Measurements from ENCODE around the gene SLC39A12.

Gene SLC39A12

GRCh38 chr10:18044976-18045720, 93.4 kb downstream of the SLC39A12 start:
- no peak overlapping the region for H3K4me3 ChIP-seq (ENCODE audit: low read depth, low read length)
- no peak for TF ChIP-seq CTCF (IDR thresholded peaks at IDR 0.05; ENCODE audit: low read depth, low read length, missing control alignments)
- DNase-seq (ENCODE audit: low read depth), result no peak

GRCh38 chr10:18056583-18056982, 104.9 kb downstream of the SLC39A12 start:
- no peak overlapping the region for H3K4me3 ChIP-seq (ENCODE audit: low read depth, low read length)
- no peak for DNase-seq (ENCODE audit: low read depth)
- no peak for TF ChIP-seq CTCF (IDR thresholded peaks at IDR 0.05; ENCODE audit: low read depth, low read length, missing control alignments)

- no peak for DNase-seq (ENCODE audit: low read depth)
- no peak overlapping the region for H3K4me3 ChIP-seq (ENCODE audit: low read depth, low read length)
- TF ChIP-seq CTCF (IDR thresholded peaks at IDR 0.05; ENCODE audit: low read depth, low read length, missing control alignments), result no peak
These were observed 108.3 kb downstream of the SLC39A12 start for GRCh38 chr10:18059826-18060559.

- no peak for TF ChIP-seq CTCF (IDR thresholded peaks at IDR 0.05; ENCODE audit: low read depth, low read length, missing control alignments)
- no peak overlapping the region for H3K4me3 ChIP-seq (ENCODE audit: low read depth, low read length)
- DNase-seq (ENCODE audit: low read depth), result no peak
These were observed 115.2 kb downstream of the SLC39A12 start for GRCh38 chr10:18066947-18067346.

GRCh38 chr10:18068401-18068800, 116.7 kb downstream of the SLC39A12 start:
- no peak overlapping the region for H3K4me3 ChIP-seq (ENCODE audit: low read depth, low read length)
- TF ChIP-seq CTCF (IDR thresholded peaks at IDR 0.05; ENCODE audit: low read depth, low read length, missing control alignments), result no peak
- no peak for DNase-seq (ENCODE audit: low read depth)

GRCh38 chr10:18071591-18071990, 119.9 kb downstream of the SLC39A12 start:
- no peak for DNase-seq (ENCODE audit: low read depth)
- no peak for TF ChIP-seq CTCF (IDR thresholded peaks at IDR 0.05; ENCODE audit: low read depth, low read length, missing control alignments)
- no peak overlapping the region for H3K4me3 ChIP-seq (ENCODE audit: low read depth, low read length)
